ENCODE data around the gene MLEC.

GRCh38 chr12:120690978-120691377 lies 4.0 kb downstream of the MLEC start:
- TF ChIP-seq GATA2 (IDR thresholded peaks at IDR 0.05; ENCODE audit: low read depth, low read length) (no peak), GATA3 (IDR thresholded peaks at IDR 0.05; ENCODE audit: low read depth, low read length) (no peak)

Data from SH-SY5Y (cell line).